Measurements from ENCODE around the gene GAB2. TPM values are rescaled to one million over a fixed set of nuclear protein-coding genes. Genes with fewer than 3 reads are reported as not detected.

The GAB2 gene
- total RNA-seq, 4 donors from 2014 or later: 15.9 to 82.3 (median 21.1) TPM

DNA sequence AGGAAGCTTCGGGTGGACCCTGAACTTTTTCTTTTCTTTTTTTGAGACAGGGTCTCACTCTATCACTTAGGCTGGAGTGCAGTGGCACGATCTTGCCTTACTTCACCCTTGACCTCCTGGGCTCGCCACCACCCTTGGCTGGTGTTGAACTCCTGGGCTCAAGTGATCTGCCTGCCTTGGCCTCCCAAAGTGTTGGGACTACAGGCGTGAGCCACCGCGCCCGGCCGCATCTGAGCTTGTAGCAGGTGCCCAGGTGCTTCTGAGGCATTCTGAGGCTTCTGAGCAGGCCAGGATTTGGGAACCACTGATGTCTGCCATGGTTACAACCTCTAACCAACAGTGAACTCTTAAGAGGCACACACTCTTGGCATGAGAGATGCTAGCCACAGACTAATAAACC, 223.8 kb downstream of the GAB2 start:
- no peak overlapping the region for H3K27ac ChIP-seq
- no peaks in the 10 kb centered on the region for H3K4me1 ChIP-seq
- no peak overlapping the region for H3K4me3 ChIP-seq
- H3K27me3 ChIP-seq: no peaks in the 10 kb centered on the region
- no peak for TF ChIP-seq POLR2A (IDR thresholded peaks at IDR 0.05)
- TF ChIP-seq, protein P1, sequence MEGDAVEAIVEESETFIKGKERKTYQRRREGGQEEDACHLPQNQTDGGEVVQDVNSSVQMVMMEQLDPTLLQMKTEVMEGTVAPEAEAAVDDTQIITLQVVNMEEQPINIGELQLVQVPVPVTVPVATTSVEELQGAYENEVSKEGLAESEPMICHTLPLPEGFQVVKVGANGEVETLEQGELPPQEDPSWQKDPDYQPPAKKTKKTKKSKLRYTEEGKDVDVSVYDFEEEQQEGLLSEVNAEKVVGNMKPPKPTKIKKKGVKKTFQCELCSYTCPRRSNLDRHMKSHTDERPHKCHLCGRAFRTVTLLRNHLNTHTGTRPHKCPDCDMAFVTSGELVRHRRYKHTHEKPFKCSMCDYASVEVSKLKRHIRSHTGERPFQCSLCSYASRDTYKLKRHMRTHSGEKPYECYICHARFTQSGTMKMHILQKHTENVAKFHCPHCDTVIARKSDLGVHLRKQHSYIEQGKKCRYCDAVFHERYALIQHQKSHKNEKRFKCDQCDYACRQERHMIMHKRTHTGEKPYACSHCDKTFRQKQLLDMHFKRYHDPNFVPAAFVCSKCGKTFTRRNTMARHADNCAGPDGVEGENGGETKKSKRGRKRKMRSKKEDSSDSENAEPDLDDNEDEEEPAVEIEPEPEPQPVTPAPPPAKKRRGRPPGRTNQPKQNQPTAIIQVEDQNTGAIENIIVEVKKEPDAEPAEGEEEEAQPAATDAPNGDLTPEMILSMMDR (IDR thresholded peaks at IDR 0.05): no peak
- no peaks in the 10 kb centered on the region for H3K9me3 ChIP-seq
- intact Hi-C loops (cut with DNase I; ENCODE audit: low total_unique reads): no loop called here
- no peaks in the 10 kb centered on the region for H3K36me3 ChIP-seq
- no peak for DNase-seq

DNA sequence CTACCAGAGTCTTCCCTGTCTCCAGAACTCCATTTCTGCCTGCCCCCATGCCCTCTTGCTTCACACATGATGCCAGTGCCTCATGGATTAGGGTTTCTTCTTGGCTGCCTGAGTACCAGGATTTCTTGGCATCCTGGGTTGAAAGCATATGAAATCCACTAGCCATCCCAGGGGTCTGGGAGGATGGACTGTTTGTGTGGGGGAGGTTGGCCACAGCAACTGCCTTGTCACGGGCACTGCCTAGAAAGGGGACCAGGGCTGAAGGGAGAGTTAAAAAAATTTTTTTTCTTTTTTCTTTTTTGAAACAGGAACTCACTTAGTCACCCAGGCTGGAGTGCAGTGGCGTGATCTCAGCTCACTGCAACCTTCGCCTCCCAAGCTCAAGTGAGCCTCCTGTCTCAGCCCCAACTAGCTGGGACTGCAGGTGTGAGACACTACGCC, 224.7 kb downstream of the GAB2 start:
- Histone ChIP-seq H3K27me3 (no peaks in the 10 kb centered on the region), H3K9me3 (no peaks in the 10 kb centered on the region), H3K4me3 (no peak overlapping the region), H3K36me3 (no peaks in the 10 kb centered on the region), H3K4me1 (no peaks in the 10 kb centered on the region), H3K27ac (no peak overlapping the region)
- intact Hi-C loops (cut with DNase I; ENCODE audit: low total_unique reads): no loop called here
- TF ChIP-seq, protein P1 (IDR thresholded peaks at IDR 0.05): no peak
- DNase-seq: no peak

DNA sequence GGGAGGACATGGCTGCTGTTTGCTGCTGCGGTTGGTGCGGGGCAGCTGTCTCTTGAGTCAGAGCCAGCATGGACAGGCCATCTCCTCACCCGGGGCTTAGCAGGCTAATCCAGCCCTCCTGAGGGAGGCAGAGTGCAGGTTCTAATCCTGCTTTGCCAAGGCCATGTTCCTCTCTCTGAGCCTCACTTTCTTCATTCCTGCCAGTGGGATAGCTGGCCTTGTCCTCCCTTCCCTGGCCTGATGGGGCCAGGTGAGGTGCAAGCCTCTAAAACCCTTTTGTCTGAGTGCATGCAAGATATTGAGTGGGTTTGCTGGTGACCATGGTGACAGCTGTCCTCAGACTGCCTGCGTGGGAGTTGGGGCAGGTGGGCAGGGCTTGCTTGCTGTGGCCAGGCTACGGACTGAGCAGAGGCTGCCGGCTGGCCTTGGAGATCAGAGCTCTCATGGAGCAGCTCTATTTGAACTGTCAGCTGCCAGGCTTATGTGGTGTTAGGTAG, 225.3 kb downstream of the GAB2 start:
- TF ChIP-seq POLR2A (IDR thresholded peaks at IDR 0.05): no peak
- TF ChIP-seq, protein P1 (IDR thresholded peaks at IDR 0.05): no peak
- no peaks in the 10 kb centered on the region for H3K9me3 ChIP-seq
- intact Hi-C loops (cut with DNase I; ENCODE audit: low total_unique reads): no loop called here
- H3K4me1 ChIP-seq: no peaks in the 10 kb centered on the region
- no peaks in the 10 kb centered on the region for H3K36me3 ChIP-seq
- no peak for DNase-seq
- no peaks in the 10 kb centered on the region for H3K27me3 ChIP-seq
- H3K4me3 ChIP-seq: no peak overlapping the region
- H3K27ac ChIP-seq: no peak overlapping the region

GRCh38 chr11:78190871-78191538, 226.6 kb downstream of the GAB2 start:
- TF ChIP-seq POLR2A (IDR thresholded peaks at IDR 0.05): no peak
- H3K36me3 ChIP-seq: no peaks in the 10 kb centered on the region
- no peak for DNase-seq
- no peaks in the 10 kb centered on the region for H3K27me3 ChIP-seq
- H3K27ac ChIP-seq: no peak overlapping the region
- H3K9me3 ChIP-seq: no peaks in the 10 kb centered on the region
- intact Hi-C loops (cut with DNase I; ENCODE audit: low total_unique reads): no loop called here
- no peaks in the 10 kb centered on the region for H3K4me1 ChIP-seq
- H3K4me3 ChIP-seq: no peak overlapping the region

- TF ChIP-seq POLR2A (IDR thresholded peaks at IDR 0.05): no peak
- TF ChIP-seq, protein P1 (IDR thresholded peaks at IDR 0.05): no peak
- no peaks in the 10 kb centered on the region for H3K9me3 ChIP-seq
- no peak overlapping the region for H3K4me3 ChIP-seq
- no peaks in the 10 kb centered on the region for H3K36me3 ChIP-seq
- DNase-seq: no peak
- H3K4me1 ChIP-seq: no peaks in the 10 kb centered on the region
- H3K27ac ChIP-seq: peak overlapping the region; percentile 85 to 87
- H3K27me3 ChIP-seq: no peaks in the 10 kb centered on the region
- intact Hi-C loops (cut with DNase I; ENCODE audit: low total_unique reads): no loop called here
Measured at GRCh38 chr11:78190374-78190773, 227.2 kb downstream of the GAB2 start.
